ENCODE results near the gene GNAL.
A peak's percentile ranks its signal among the peaks of the same experiment; 100 is the strongest.
"Not testable (repeated sequence)": the region's sequence is repeated elsewhere in the genome, so short reads cannot be mapped to it uniquely, and the experiment has no call there.

GNAL gene

GRCh38 chr18:11678211-11678610, 10.9 kb upstream of the GNAL start:
- Histone ChIP-seq H3K4me3 (ENCODE audit: low read depth, low read length) (no peak overlapping the region), H3K27me3 (ENCODE audit: control insufficient read depth, insufficient read depth, low read length) (no peaks in the 10 kb centered on the region), H3K27ac (no peak overlapping the region), H3K4me1 (no peaks in the 10 kb centered on the region), H3K9me3 (ENCODE audit: control insufficient read depth, low read length) (no peaks in the 10 kb centered on the region), H2AFZ (no peak overlapping the region), H3K4me2 (ENCODE audit: low read length) (no peak overlapping the region), H3K36me3 (ENCODE audit: control insufficient read depth, insufficient read depth, low read length) (no peaks in the 10 kb centered on the region), H3K79me2 (no peaks in the 10 kb centered on the region), H3K9ac (no peak overlapping the region)
- TF ChIP-seq CTCF (IDR thresholded peaks at IDR 0.05) = no peak

GRCh38 chr18:11689669-11690565, 853 bp downstream of the GNAL start:
- H3K27ac ChIP-seq = peak overlapping the region; percentile 41
- peaks cover 3% of the 10 kb centered on the region for H3K4me1 ChIP-seq
- no peaks in the 10 kb centered on the region for H3K79me2 ChIP-seq
- H3K36me3 ChIP-seq (ENCODE audit: control insufficient read depth, insufficient read depth, low read length) = no peaks in the 10 kb centered on the region
- H2AFZ ChIP-seq = peak overlapping the region; percentile 90
- H3K9me3 ChIP-seq (ENCODE audit: control insufficient read depth, low read length) = no peaks in the 10 kb centered on the region
- no peak for TF ChIP-seq CTCF (IDR thresholded peaks at IDR 0.05)
- H3K9ac ChIP-seq = no peak overlapping the region
- H3K4me2 ChIP-seq (ENCODE audit: low read length) = peak overlapping the region; percentile 70
- no peaks in the 10 kb centered on the region for H3K27me3 ChIP-seq (ENCODE audit: control insufficient read depth, insufficient read depth, low read length)
- peak overlapping the region; percentile 49 for H3K4me3 ChIP-seq (ENCODE audit: low read depth, low read length)

GRCh38 chr18:11690660-11691059, 1.6 kb downstream of the GNAL start:
- not testable (repeated sequence) for H3K79me2 ChIP-seq; H3K9ac ChIP-seq; H2AFZ ChIP-seq; H3K9me3 ChIP-seq (ENCODE audit: control insufficient read depth, low read length); H3K4me3 ChIP-seq (ENCODE audit: low read depth, low read length); H3K36me3 ChIP-seq (ENCODE audit: control insufficient read depth, insufficient read depth, low read length); H3K27me3 ChIP-seq (ENCODE audit: control insufficient read depth, insufficient read depth, low read length); H3K4me1 ChIP-seq; H3K4me2 ChIP-seq (ENCODE audit: low read length); H3K27ac ChIP-seq

GRCh38 chr18:11695736-11696135, 6.7 kb downstream of the GNAL start:
- Histone ChIP-seq H3K9me3 (ENCODE audit: control insufficient read depth, low read length) (no peaks in the 10 kb centered on the region), H3K79me2 (no peaks in the 10 kb centered on the region), H3K9ac (no peak overlapping the region), H3K4me3 (ENCODE audit: low read depth, low read length) (no peak overlapping the region), H2AFZ (no peak overlapping the region), H3K4me1 (no peaks in the 10 kb centered on the region), H3K4me2 (ENCODE audit: low read length) (no peak overlapping the region), H3K27ac (no peak overlapping the region), H3K27me3 (ENCODE audit: control insufficient read depth, insufficient read depth, low read length) (no peaks in the 10 kb centered on the region), H3K36me3 (ENCODE audit: control insufficient read depth, insufficient read depth, low read length) (no peaks in the 10 kb centered on the region)
- TF ChIP-seq CTCF (IDR thresholded peaks at IDR 0.05) = no peak

- Histone ChIP-seq H3K4me3 (ENCODE audit: low read depth, low read length) (no peak overlapping the region), H3K36me3 (ENCODE audit: control insufficient read depth, insufficient read depth, low read length) (no peaks in the 10 kb centered on the region), H3K79me2 (no peaks in the 10 kb centered on the region), H3K9ac (no peak overlapping the region), H3K27me3 (ENCODE audit: control insufficient read depth, insufficient read depth, low read length) (no peaks in the 10 kb centered on the region), H3K4me1 (no peaks in the 10 kb centered on the region), H3K9me3 (ENCODE audit: control insufficient read depth, low read length) (no peaks in the 10 kb centered on the region), H3K27ac (no peak overlapping the region), H2AFZ (no peak overlapping the region), H3K4me2 (ENCODE audit: low read length) (no peak overlapping the region)
- no peak for TF ChIP-seq CTCF (IDR thresholded peaks at IDR 0.05)
These were observed 7.4 kb downstream of the GNAL start for GRCh38 chr18:11696451-11696850.
